ENCODE measurements around the gene KCNJ2.

- TF ChIP-seq CTCF (IDR thresholded peaks at IDR 0.05; ENCODE audit: low read depth, low read length) (no peak), EZH2phosphoT487 (IDR thresholded peaks at IDR 0.05; ENCODE audit: low read depth) (no peak)
Measured at GRCh38 chr17:70207184-70207583, 37.9 kb downstream of the KCNJ2 start.
